OCI-LY3 (cell line): ENCODE data around the gene ANKS1B.

Experiments
- H2AFZ ChIP-seq: fragments of 200-600, 300-600 bp; shearing (Covaris generic); 2 replicates; pipeline ENCODE4 v1.6.0; 2014; ENCODE audit warnings: antibody characterized with exemption, low read depth, low read length
- H3K27ac ChIP-seq: fragments of 200-600, 300-600 bp; sonication (generic); 2 replicates; pipeline ENCODE4 v1.5.1; 2014; ENCODE audit warnings: mild to moderate bottlenecking, low read length, moderate library complexity, mixed read lengths
- H3K27me3 ChIP-seq: fragments of 200-600, 300-600 bp; sonication (generic); 2 replicates; pipeline ENCODE4 v1.6.1; 2014; ENCODE audit warnings: low read depth, low read length, mixed read lengths
- H3K36me3 ChIP-seq: fragments of 200-600, 300-600 bp; sonication (generic); replicated peaks from 2 replicates; pipeline ENCODE3; 2014; ENCODE audit warnings: low read depth, low read length, mixed read lengths
- H3K4me1 ChIP-seq: fragments of 300-600, 200-600 bp; sonication (generic); 2 replicates; pipeline ENCODE4 v1.6.1; 2014; ENCODE audit warnings: low read length, mixed read lengths
- H3K4me2 ChIP-seq: fragments of 200-600, 300-600 bp; sonication (generic); 2 replicates; pipeline ENCODE4 v1.6.1; 2014; ENCODE audit warnings: low read length, mixed read lengths
- H3K4me3 ChIP-seq: fragments of 300-600, 200-600 bp; sonication (generic); 2 replicates; pipeline ENCODE4 v1.5.1; 2014; ENCODE audit warnings: antibody characterized with exemption, mild to moderate bottlenecking, low read length, moderate library complexity
- H3K79me2 ChIP-seq: fragments of 300-600, 200-600 bp; shearing (Covaris generic); 2 replicates; pipeline ENCODE4 v1.6.1; 2014; ENCODE audit warnings: mild to moderate bottlenecking, low read length, mixed read lengths
- H3K9ac ChIP-seq: fragments of 300-600, 200-600 bp; shearing (Covaris generic); 2 replicates; pipeline ENCODE4 v1.6.0; 2014; ENCODE audit warnings: mild to moderate bottlenecking, low read length, moderate library complexity
- H3K9me3 ChIP-seq: fragments of 200-600, 300-600 bp; shearing (Covaris generic); 2 replicates; pipeline ENCODE4 v1.6.1; 2014; ENCODE audit warnings: low read length, mixed read lengths; ENCODE audit not compliant: insufficient read depth
- H4K20me1 ChIP-seq: fragments of 200-600, 300-600 bp; sonication (generic); 2 replicates; pipeline ENCODE4 v1.6.1; 2016; ENCODE audit warnings: low read length, mixed read lengths; ENCODE audit not compliant: insufficient read depth
- CTCF ChIP-seq: fragments of 200-600, 300-600 bp; sonication (generic); IDR thresholded peaks from 2 replicates; pipeline ENCODE4 v1.5.1; 2014; ENCODE audit warnings: antibody characterized with exemption, low read length, low read depth
- EZH2phosphoT487 ChIP-seq: fragments of 200-600 bp; shearing (Covaris generic); IDR thresholded peaks from 2 replicates; pipeline ENCODE4 v1.6.1; 2018; ENCODE audit warnings: antibody characterized with exemption, mixed run types, low read depth

The ANKS1B gene

DNA sequence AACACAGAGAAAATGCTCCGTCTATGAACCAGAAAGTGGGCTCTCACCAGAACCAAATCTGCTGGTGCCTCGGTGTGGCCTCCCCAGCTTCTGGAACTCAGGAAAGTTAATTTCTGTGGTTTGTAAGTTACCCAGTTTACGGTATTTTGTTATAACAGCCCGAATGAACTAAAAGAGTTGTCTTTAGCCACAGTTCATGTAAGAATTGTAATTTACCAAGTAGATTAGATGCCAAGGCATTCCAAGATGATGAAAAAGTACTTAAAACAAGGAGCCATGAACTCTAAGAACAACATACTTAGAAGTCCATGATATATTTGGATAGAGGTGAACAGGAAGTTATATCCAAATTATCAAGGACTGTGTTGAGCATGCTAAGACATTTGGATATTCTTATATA lies 597.1 kb downstream of the ANKS1B start:
- no peak overlapping the region for H3K4me2 ChIP-seq
- H3K27me3 ChIP-seq: no peaks in the 10 kb centered on the region
- no peaks in the 10 kb centered on the region for H3K9me3 ChIP-seq
- H3K36me3 ChIP-seq: no peaks in the 10 kb centered on the region
- H3K27ac ChIP-seq: no peak overlapping the region
- no peaks in the 10 kb centered on the region for H4K20me1 ChIP-seq
- peaks cover 89% of the 10 kb centered on the region for H3K4me1 ChIP-seq
- H3K9ac ChIP-seq: no peak overlapping the region
- H2AFZ ChIP-seq: no peak overlapping the region
- no peaks in the 10 kb centered on the region for H3K79me2 ChIP-seq
- TF ChIP-seq CTCF (no peak), EZH2phosphoT487 (no peak)
- H3K4me3 ChIP-seq: no peak overlapping the region

DNA sequence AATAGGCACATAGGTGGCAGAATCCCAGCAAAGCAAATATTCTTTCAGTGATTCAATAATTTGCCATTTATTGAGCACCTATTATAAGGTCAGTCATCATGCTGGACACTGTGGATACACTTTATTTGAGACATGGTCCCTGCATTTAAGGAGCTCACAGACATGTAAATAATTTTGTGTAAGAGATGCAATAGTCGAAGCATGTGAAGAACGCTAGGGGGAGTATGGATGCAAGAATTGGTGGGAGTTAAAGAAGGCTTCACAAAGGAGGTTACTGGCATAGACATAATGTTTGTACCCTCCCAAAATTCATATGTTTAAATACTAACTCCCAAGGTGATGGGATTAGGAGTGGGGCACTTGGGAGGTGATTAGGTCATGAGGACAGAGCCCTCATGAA lies 597.8 kb downstream of the ANKS1B start:
- H3K9ac ChIP-seq: peak overlapping the region; percentile 51

DNA sequence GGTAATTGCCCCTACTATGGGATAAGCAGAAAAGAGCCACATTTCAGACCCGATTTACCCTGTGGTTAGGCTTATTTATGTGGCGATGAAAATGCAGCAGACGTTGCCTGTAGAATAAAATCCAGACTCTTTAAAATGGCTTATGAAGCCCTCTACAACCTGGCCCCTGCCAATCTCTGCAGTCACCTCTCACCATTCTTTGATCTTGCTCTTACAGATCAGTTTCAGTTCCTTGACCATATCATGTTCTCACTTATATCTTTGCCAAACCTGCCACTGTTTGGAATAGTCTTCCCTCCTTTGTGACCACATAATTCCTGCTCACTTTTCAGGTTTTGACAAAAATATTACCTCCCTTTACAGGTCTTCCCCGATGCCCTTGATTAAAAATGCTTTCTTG lies 601.5 kb downstream of the ANKS1B start:
- H3K4me3 ChIP-seq: peak overlapping the region; percentile 60
- peak overlapping the region; percentile 98 for H3K27ac ChIP-seq
- H3K36me3 ChIP-seq: peaks cover 8% of the 10 kb centered on the region
- TF ChIP-seq EZH2phosphoT487 (no peak), CTCF (no peak)
- 0 out of 2 replicates have a peak overlapping the region, but pooled peaks have one; percentile 42 for H2AFZ ChIP-seq
- no peaks in the 10 kb centered on the region for H4K20me1 ChIP-seq
- H3K79me2 ChIP-seq: no peaks in the 10 kb centered on the region
- H3K27me3 ChIP-seq: no peaks in the 10 kb centered on the region
- H3K9ac ChIP-seq: peak overlapping the region; percentile 86
- H3K9me3 ChIP-seq: no peaks in the 10 kb centered on the region; the same call in 1 of the 2 replicates
- H3K4me2 ChIP-seq: peak overlapping the region; percentile 94
- H3K4me1 ChIP-seq: peaks cover 69% of the 10 kb centered on the region

More for the DNA sequence above, 597.8 kb downstream of the ANKS1B start:
- H3K9me3 ChIP-seq: no peaks in the 10 kb centered on the region
- no peak overlapping the region for H2AFZ ChIP-seq
- no peaks in the 10 kb centered on the region for H3K79me2 ChIP-seq
- H3K4me1 ChIP-seq: peaks cover 87% of the 10 kb centered on the region
- no peaks in the 10 kb centered on the region for H3K36me3 ChIP-seq
- H3K4me3 ChIP-seq: no peak overlapping the region
- no peaks in the 10 kb centered on the region for H4K20me1 ChIP-seq
- TF ChIP-seq CTCF (peak; percentile 89), EZH2phosphoT487 (no peak)
- H3K4me2 ChIP-seq: peak overlapping the region; percentile 53
- H3K27me3 ChIP-seq: no peaks in the 10 kb centered on the region
- peak overlapping the region; percentile 98 for H3K27ac ChIP-seq

DNA sequence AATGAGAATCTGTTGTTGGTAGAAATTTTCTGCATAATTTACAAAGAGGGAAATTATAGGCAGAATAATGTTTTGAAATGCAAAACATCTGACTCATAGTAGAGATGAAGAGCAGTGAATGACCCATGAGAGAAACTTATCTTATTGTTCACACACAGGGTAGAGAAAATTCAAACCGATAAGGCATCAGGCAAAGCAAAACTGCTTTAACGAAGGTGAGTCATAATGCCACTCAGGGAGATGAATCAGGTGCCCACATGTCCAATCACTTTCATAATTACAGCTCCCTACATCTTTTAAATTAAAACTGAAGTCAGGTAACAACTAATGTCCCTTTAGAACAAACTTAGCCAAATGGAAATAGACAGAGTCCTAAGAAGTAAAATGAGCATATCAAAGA lies 602.7 kb downstream of the ANKS1B start:
- H3K27ac ChIP-seq: peak overlapping the region; percentile 98
- H3K9me3 ChIP-seq: no peaks in the 10 kb centered on the region; the same call in 1 of the 2 replicates
- H4K20me1 ChIP-seq: no peaks in the 10 kb centered on the region
- peak overlapping the region; percentile 60 for H3K4me3 ChIP-seq
- H3K4me2 ChIP-seq: peak overlapping the region; percentile 94
- H2AFZ ChIP-seq: no peak overlapping the region
- H3K27me3 ChIP-seq: no peaks in the 10 kb centered on the region
- TF ChIP-seq EZH2phosphoT487: no peak
- H3K79me2 ChIP-seq: no peaks in the 10 kb centered on the region
- peaks cover 66% of the 10 kb centered on the region for H3K4me1 ChIP-seq
- peak overlapping the region; percentile 86 for H3K9ac ChIP-seq
- H3K36me3 ChIP-seq: peaks cover 8% of the 10 kb centered on the region

- H3K27me3 ChIP-seq: no peaks in the 10 kb centered on the region
- peaks cover 54% of the 10 kb centered on the region for H3K4me1 ChIP-seq
- H3K36me3 ChIP-seq: peaks cover 8% of the 10 kb centered on the region
- no peak overlapping the region for H2AFZ ChIP-seq
- H4K20me1 ChIP-seq: no peaks in the 10 kb centered on the region
- H3K27ac ChIP-seq: peak overlapping the region; percentile 98
- H3K79me2 ChIP-seq: no peaks in the 10 kb centered on the region
- no peak overlapping the region for H3K9ac ChIP-seq
- no peaks in the 10 kb centered on the region; the same call in 1 of the 2 replicates for H3K9me3 ChIP-seq
- no peak overlapping the region for H3K4me3 ChIP-seq
- TF ChIP-seq CTCF (no peak), EZH2phosphoT487 (no peak)
- H3K4me2 ChIP-seq: no peak overlapping the region
Observed at GRCh38 chr12:99380701-99381100, 604.0 kb downstream of the ANKS1B start.
